Choroid plexus epithelial cell (primary cell): ENCODE measurements around the gene KRTAP2-3.
"Not testable (repeated sequence)": the region's sequence is repeated elsewhere in the genome, so short reads cannot be mapped to it uniquely, and the experiment has no call there.

Source experiments
- DNase-seq: peaks from one replicate; pipeline ENCODE4 v3.0.0-alpha.2; 2010; ENCODE audit warnings: low read depth
- H3K4me3 ChIP-seq: 2 replicates; pipeline ENCODE4 v1.5.1; 2011; ENCODE audit warnings: low read depth, mild to moderate bottlenecking, control low read depth, low read length, moderate library complexity
- TF ChIP-seq, protein P1 (sequence below): conservative IDR thresholded peaks from 2 replicates; pipeline ENCODE4 v1.5.1; 2011; ENCODE audit warnings: low read depth, mild to moderate bottlenecking, control low read depth, inconsistent platforms, low read length, moderate library complexity

KRTAP2-3 gene

DNA sequence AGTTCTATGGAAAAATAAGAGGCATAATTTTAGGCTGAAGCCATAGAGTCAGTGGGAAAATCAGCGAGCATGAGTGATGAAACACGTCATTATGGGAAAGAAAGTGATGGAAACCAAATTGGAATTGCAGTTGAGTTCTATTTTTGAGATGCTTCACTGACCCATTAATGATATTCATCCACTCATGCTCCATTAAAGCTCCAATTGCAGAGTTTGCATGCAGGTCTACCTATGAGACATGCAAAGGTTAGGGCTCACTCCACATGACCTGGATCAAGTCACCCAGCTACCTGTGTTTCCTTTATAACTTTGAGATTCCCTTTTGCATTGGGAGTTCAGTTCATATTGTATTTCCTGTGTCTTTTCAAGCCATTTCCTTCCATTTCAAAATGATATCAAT is 13.8 kb upstream of the KRTAP2-3 start:
- DNase-seq = no peak
- no peak overlapping the region for H3K4me3 ChIP-seq
- TF ChIP-seq, protein P1, sequence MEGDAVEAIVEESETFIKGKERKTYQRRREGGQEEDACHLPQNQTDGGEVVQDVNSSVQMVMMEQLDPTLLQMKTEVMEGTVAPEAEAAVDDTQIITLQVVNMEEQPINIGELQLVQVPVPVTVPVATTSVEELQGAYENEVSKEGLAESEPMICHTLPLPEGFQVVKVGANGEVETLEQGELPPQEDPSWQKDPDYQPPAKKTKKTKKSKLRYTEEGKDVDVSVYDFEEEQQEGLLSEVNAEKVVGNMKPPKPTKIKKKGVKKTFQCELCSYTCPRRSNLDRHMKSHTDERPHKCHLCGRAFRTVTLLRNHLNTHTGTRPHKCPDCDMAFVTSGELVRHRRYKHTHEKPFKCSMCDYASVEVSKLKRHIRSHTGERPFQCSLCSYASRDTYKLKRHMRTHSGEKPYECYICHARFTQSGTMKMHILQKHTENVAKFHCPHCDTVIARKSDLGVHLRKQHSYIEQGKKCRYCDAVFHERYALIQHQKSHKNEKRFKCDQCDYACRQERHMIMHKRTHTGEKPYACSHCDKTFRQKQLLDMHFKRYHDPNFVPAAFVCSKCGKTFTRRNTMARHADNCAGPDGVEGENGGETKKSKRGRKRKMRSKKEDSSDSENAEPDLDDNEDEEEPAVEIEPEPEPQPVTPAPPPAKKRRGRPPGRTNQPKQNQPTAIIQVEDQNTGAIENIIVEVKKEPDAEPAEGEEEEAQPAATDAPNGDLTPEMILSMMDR = no peak

DNA sequence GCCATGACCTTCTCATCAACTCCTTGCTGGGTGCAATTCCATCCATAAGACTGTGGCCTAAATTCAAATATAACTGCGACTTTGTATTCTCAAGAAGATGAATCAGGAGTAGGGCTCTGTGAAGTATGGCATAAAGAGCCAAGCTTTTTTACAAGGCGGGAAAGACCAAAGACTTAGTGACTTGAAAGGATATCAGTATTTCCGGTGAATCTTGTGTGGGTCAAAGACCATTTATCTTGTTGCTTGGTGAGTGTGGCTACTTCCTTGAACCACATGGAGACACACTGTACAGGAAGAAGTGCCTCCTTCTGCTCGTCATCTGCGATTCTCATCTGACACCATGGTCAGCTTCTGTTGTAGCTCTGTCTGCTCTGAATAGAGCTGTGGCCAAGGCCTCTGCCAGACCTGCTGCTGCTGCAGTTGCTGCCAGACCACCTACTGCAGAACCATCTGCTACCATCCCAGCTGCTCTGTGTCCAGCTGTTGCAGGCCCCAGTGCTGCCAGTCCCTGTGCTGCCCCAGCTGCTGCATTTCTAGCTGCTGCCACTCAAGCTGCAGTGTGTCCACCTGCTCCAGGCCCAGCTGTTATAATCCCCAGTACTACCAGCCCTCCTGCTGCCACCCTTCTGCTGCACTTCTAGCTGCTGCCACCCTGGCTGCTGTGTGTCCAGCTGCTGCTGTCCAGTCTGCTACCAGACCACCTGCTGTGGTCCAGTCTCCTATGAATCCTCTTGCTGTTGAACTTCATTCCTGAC is 11.9 kb upstream of the KRTAP2-3 start:
- TF ChIP-seq, protein P1 = no peak
- DNase-seq = no peak
- no peak overlapping the region for H3K4me3 ChIP-seq

DNA sequence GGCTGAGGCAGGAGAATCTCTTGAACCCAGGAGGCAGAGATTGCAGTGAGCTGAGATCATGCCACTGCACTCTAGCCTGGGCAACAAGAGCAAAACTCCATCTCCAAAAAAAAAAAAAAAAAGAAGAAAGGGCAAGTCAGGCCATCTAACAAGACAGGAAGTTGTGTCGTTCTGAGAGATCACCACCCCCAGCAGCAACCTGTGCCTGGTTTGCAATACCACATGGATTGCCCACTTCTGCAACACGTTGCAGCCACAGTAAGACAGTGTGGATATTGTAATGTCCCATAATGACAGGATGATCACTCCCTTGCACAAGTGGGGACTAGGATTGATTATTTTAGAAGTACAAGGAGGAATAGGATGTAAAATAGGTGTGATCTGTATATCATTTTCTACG is 9.1 kb upstream of the KRTAP2-3 start:
- DNase-seq = no peak
- H3K4me3 ChIP-seq = no peak overlapping the region
- TF ChIP-seq, protein P1 = no peak

DNA sequence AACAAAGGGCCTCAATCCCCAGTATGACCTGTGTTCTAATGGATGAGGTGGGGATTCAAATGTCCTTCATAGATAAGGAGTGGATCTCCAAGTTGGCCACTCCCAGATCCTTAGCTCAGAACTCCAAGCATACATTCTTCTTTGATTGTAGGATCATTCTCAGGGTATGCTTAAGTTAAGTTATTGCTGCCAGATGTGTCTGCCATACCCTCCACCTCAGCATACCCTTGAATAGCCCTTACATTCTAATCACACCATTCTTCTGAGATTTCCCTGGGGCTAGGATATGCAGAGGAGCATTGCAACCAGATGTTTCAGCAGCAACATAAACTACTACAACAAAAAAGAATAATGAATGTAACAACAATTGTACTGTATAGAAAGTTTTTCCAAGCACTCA is 7.4 kb upstream of the KRTAP2-3 start:
- no peak overlapping the region for H3K4me3 ChIP-seq
- no peak for DNase-seq
- TF ChIP-seq, protein P1 = no peak

DNA sequence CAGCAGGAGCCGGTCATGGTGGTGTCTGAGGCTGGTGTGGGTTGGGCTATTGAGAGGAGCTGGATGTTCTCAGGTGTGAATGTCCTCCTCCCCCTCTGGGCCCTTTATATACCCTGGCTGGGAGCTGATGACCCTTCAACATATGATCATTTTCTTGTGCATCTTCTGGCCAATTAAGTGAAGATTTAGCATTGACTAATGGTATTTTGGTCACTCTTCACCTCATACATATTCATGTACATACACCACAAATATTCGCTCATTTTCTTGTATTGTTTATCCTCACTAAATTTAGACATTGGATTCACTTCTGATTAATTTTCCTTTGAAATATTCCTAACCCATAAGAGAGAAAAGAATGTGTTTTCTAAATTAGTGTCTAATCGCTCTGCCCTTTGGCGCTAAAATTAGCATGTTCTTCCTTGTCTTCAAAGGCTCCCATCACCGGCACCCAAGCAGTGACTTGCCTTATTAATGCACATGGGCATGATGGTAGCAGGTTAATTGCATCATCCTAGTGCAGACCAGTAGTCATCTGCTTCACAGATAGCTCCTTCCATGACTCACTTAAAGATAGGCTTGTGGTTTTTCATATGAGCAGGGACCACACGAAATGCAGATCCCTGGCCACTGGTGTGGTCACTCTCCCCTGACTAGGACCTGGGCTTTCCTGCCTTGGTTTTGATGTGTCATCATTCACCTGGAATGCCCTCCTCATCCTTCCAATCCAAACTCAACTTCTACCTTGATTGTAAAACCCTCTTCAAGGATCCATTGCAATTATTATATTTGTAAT is 6.1 kb upstream of the KRTAP2-3 start, which contains the start of gene KRTAP2-4:
Gene KRTAP2-4 (minus strand): TSS at position 51 of the 796 bp plus-strand sequence. CDS start 34 bp downstream, at position 17.
- H3K4me3 ChIP-seq = no peak within 1 kb of the TSS
- DNase-seq = peak; percentile 85
- TF ChIP-seq, protein P1 = no peak

DNA sequence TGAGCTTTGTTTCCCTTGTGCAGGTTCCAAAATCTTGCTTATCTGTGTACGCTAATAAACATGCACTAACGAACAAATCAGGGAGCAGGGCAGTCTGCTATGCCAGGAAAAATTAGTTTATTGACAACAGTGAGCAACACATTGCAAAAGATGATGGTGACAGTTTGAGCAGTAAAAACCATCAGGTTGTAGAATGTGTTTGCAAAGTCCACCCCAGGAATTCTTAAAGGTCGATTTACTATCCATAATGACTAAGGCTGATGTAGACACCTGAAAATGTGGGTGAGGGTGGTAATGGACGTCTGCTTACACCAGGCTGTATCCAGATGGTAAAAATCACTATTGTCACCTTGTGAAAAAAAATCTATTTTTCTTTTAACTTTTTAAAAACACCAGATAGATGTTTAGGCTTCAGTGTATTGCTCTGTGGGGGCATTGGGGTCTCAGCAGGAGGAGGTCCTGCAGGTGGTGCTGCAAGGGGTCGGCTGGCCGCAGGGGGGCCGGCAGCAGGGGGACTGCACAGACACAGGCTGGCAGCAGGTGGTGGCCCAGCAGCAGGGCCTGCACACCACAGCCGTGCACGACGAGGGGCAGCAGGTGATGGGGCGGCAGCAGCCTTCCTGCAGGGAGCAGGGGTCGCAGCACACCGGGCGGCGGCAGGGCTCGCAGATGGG is 5.2 kb upstream of the KRTAP2-3 start:
- H3K4me3 ChIP-seq, DNase-seq: not testable (repeated sequence)

DNA sequence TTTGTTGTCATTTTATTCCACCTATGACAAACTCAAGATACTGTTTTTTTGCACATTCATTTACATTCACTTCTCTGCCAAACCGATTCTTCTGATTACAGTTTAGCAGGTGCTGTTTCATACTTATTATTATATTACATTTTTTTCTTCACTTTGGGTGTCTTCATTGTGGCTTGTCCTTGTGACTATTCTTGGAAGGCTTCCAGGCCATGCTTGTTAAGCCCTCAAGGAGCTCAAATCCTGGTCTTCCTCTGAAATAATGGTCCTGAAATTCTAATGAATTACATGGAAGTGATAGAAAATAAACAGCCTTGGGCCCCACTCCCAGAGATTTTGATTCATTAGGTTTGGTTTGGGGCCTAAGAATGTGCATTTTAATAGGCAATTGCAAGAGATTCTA is 4.4 kb upstream of the KRTAP2-3 start:
- TF ChIP-seq, protein P1 = no peak
- DNase-seq = no peak
- H3K4me3 ChIP-seq = no peak overlapping the region
